A549 (cell line): ENCODE measurements around the gene SH3PXD2A.

Experiments used
- CBX2 ChIP-seq: fragments of 200-600 bp; sonication (generic); IDR thresholded peaks from 2 replicates; pipeline ENCODE4 v1.6.1; 2016; ENCODE audit warnings: low read depth, mild to moderate bottlenecking, borderline replicate concordance
- CHD4 ChIP-seq: fragments of 200-600 bp; sonication (generic); IDR thresholded peaks from 2 replicates; pipeline ENCODE4 v1.6.1; 2016; ENCODE audit warnings: antibody characterized with exemption, mild to moderate bottlenecking, borderline replicate concordance
- CTCF ChIP-seq: fragments of >200 bp; sonication (Bioruptor Twin); formaldehyde crosslinking; IDR thresholded peaks from 3 replicates; pipeline ENCODE4 v1.5.1; 2016
- ELK1 ChIP-seq: fragments of 150-350 bp; IDR thresholded peaks from 2 replicates; pipeline ENCODE4 v1.6.1; 2014; ENCODE audit warnings: low read depth, mild to moderate bottlenecking, low read length
- EP300 ChIP-seq, 2 experiments: fragments of >200 bp; sonication (Bioruptor Twin); formaldehyde crosslinking; IDR thresholded peaks; 2 replicates in 1 of 2; 3 replicates in 1 of 2; pipeline ENCODE4 v1.6.1; 2016 to 2017
- HDAC2 ChIP-seq: fragments of 200-600 bp; sonication (generic); IDR thresholded peaks from 2 replicates; pipeline ENCODE4 v1.6.1; 2016
- NFE2L2 ChIP-seq: fragments of 150-350 bp; conservative IDR thresholded peaks from 2 replicates; pipeline ENCODE4 v1.6.1; 2014; ENCODE audit warnings: low read length
- PHF8 ChIP-seq: fragments of 200-600 bp; sonication (generic); IDR thresholded peaks from 2 replicates; pipeline ENCODE4 v1.6.1; 2016; ENCODE audit warnings: low read depth, mild to moderate bottlenecking, antibody characterized with exemption, moderate library complexity, borderline replicate concordance
- POLR2A ChIP-seq: IDR thresholded peaks from 2 replicates; pipeline ENCODE4 v1.6.1; 2012; ENCODE audit warnings: mild to moderate bottlenecking, low read length
- RAD21 ChIP-seq, 2 experiments: fragments of >200 bp in 1 of 2; sonication (Bioruptor Twin) in 1 of 2; formaldehyde crosslinking in 1 of 2; IDR thresholded peaks in 1 of 2; conservative IDR thresholded peaks in 1 of 2; 2 replicates in 1 of 2; 3 replicates in 1 of 2; pipeline ENCODE4 v1.6.1; 2012 to 2018; ENCODE audit warnings: inconsistent platforms in 1 of 2
- RCOR1 ChIP-seq: fragments of 150-350 bp; IDR thresholded peaks from 2 replicates; pipeline ENCODE4 v1.6.1; 2014; ENCODE audit warnings: antibody characterized with exemption, low read length, low read depth
- TP53 ChIP-seq: fragments of 250-450 bp; sonication (Bioruptor Pico); IDR thresholded peaks from 2 replicates; pipeline ENCODE4 v1.5.0; 2021; ENCODE audit warnings: mild to moderate bottlenecking, moderate library complexity
- TF ChIP-seq, protein P1 (sequence below): fragments of 450-650 bp; IDR thresholded peaks from 2 replicates; pipeline ENCODE4 v1.6.1; 2014; ENCODE audit warnings: antibody characterized with exemption

GRCh38 chr10:103598654-103599115 is 256.7 kb downstream of the SH3PXD2A start:
- TF ChIP-seq TP53 (CRISPR knock-in tag) (no peak), EP300 (IDR thresholded peaks at IDR 0.05) (no peak), POLR2A (no peak), RAD21 (conservative IDR thresholded peaks at IDR 0.05 in 1 of 2, IDR thresholded peaks at IDR 0.05 in 1 of 2) (peak; percentile 87 to 88), RCOR1 (no peak), CHD4 (no peak), CTCF (peak; percentile 84), ELK1 (no peak), CBX2 (no peak), HDAC2 (no peak), PHF8 (no peak), NFE2L2 (no peak)
- TF ChIP-seq, protein P1, sequence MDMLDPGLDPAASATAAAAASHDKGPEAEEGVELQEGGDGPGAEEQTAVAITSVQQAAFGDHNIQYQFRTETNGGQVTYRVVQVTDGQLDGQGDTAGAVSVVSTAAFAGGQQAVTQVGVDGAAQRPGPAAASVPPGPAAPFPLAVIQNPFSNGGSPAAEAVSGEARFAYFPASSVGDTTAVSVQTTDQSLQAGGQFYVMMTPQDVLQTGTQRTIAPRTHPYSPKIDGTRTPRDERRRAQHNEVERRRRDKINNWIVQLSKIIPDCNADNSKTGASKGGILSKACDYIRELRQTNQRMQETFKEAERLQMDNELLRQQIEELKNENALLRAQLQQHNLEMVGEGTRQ = no peak
